Measurements from ENCODE around the gene PPARD. TPM values are rescaled to one million over a fixed set of nuclear protein-coding genes. Genes with fewer than 3 reads are reported as not detected.

Gene PPARD
- total and polyA plus RNA-seq, 4 experiments from 2014 or later = 2.6 to 38.7 (median 24.0) TPM

DNA sequence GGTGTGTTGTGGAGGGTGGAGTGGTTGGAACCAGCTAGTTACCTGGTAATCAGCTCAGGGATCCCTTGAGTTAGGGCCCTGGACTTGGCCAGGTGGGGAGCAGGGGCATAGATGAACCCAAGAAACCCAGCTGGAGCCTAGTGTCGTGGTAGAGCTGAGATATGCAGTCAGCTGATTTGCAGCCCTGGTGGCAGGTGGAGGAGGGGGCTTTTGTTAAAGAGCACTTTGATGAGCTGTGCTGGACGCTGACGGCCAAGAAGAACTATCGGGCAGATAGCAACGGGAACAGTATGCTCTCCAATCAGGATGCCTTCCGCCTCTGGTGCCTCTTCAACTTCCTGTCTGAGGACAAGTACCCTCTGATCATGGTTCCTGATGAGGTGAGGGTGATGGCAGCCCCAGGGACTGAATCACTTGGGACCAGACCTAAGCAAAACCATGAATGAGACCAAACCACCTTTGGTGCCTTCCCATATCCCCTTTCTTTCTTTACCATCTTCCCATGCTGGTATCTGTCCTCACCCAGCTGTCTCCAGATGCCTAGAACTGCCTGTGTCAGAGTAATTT is 32.0 kb upstream of the PPARD start:
- Mint-ChIP-seq H3K9me3 (no peaks in the 10 kb centered on the region), H3K27me3 (no peaks in the 10 kb centered on the region), H3K4me3 (peak overlapping the region; percentile 75 to 92 (median 85)), H3K4me1 (peaks cover 60 to 91% (median 82%) of the 10 kb centered on the region in 4 donors), H3K36me3 (peaks cover 68 to 69% of the 10 kb centered on the region in 2 donors), H3K27ac (peak overlapping the region; percentile 96 to 99 (median 98))
- Histone ChIP-seq H3K27ac (ENCODE audit: low read depth, low read length) (peak overlapping the region; percentile 78), H3K9me3 (ENCODE audit: control insufficient read depth in 1 of 2, low read length in 2 of 2) (no peaks in the 10 kb centered on the region), H3K4me3 (ENCODE audit: low read length in 2 of 2) (peak overlapping the region; percentile 0 to 50), H3K4me1 (ENCODE audit: insufficient read depth, low read length) (peaks cover 92% of the 10 kb centered on the region), H3K27me3 (ENCODE audit: insufficient read depth, low read length) (no peaks in the 10 kb centered on the region), H3K36me3 (ENCODE audit: insufficient read depth, low read length) (peaks cover 15% of the 10 kb centered on the region)
- ChIA-PET CTCF (ENCODE audit: partially characterized antibody) (interaction anchor here (1.1 to 9.4 kb wide), 7 partner anchors 8 to 158 kb away, joined by 3 to 109 read pairs (median 5); partner anchors contain the start of genes DEF6 and RPL10A), POLR2A (ENCODE audit: partially characterized antibody) (interaction anchor here (0.8 to 26.7 kb wide), 6 partner anchors 6 to 142 kb away, joined by 3 to 805 read pairs (median 6); partner anchors contain the start of genes DEF6 and PPARD)
- DNase-seq = peak in 1 of 5 donors; percentile 47
- intact Hi-C loops (cut with micrococcal nuclease) = loop anchor here (2.0 kb wide), 1 partner anchor 16 kb away; no protein-coding TSS in a partner anchor

DNA sequence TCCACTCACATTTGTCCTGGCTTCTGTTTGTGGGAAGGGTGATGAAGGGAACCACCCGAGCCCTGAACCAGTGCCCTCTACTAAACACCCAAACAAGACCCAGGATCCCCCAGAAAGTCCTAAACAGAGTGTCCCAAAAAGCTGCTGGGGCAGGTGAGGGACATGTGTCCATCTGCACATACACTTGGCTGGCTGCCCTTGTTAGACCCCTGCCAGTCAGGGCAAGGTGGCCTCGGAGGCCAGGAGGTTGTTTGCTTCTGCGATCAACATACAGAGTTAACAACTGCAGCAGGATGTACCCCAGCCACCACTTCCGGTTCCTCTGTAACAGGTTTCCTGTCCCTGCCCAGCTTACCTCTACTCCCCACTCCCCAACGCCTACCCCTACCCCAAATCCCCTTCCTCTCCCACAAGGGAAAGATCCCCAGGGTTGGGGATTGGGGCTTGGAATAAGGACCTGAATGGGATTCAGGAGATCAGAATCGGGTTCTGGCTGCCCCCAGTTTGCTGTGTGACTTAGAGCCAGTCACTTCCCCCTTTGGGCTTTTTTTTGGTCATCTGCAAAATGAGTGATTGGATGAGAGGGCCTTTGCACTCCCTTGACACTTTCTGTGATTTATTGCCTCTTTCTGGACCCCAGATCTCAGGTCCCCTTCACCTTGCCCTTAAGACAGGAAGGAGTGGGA is 30.8 kb upstream of the PPARD start:
- Histone ChIP-seq H3K36me3 (ENCODE audit: insufficient read depth, low read length) (peaks cover 18% of the 10 kb centered on the region), H3K27me3 (ENCODE audit: insufficient read depth, low read length) (no peaks in the 10 kb centered on the region), H3K27ac (ENCODE audit: low read depth, low read length) (peak overlapping the region; percentile 78), H3K9me3 (ENCODE audit: control insufficient read depth in 1 of 2, low read length in 2 of 2) (no peaks in the 10 kb centered on the region), H3K4me1 (ENCODE audit: insufficient read depth, low read length) (peaks cover 93% of the 10 kb centered on the region), H3K4me3 (ENCODE audit: low read length in 2 of 2) (peak overlapping the region; percentile 50)
- H3K27me3 Mint-ChIP-seq = no peaks in the 10 kb centered on the region
- peak overlapping the region; percentile 96 to 99 (median 98) for H3K27ac Mint-ChIP-seq
- DNase-seq = peak; percentile 50 to 77 (median 65)
- intact Hi-C loops (cut with micrococcal nuclease) = loop anchor here (1.0 to 2.0 kb wide), 2 partner anchors 8 to 15 kb away; no protein-coding TSS in a partner anchor
- ChIA-PET POLR2A (ENCODE audit: partially characterized antibody) (interaction anchor here (0.6 to 26.7 kb wide), 10 partner anchors 8 to 421 kb away, joined by 3 to 805 read pairs (median 3); partner anchors contain the start of genes DEF6, PPARD and ZNF76), CTCF (ENCODE audit: partially characterized antibody) (interaction anchor here (0.9 to 9.4 kb wide), 8 partner anchors 9 to 138 kb away, joined by 3 to 109 read pairs (median 5); partner anchors contain the start of gene DEF6)
- no peaks in the 10 kb centered on the region for H3K9me3 Mint-ChIP-seq
- H3K4me3 Mint-ChIP-seq = peak overlapping the region; percentile 83 to 92 (median 85)
- peaks cover 73 to 76% of the 10 kb centered on the region in 2 donors for H3K36me3 Mint-ChIP-seq
- peaks cover 65 to 98% (median 87%) of the 10 kb centered on the region in 4 donors for H3K4me1 Mint-ChIP-seq

DNA sequence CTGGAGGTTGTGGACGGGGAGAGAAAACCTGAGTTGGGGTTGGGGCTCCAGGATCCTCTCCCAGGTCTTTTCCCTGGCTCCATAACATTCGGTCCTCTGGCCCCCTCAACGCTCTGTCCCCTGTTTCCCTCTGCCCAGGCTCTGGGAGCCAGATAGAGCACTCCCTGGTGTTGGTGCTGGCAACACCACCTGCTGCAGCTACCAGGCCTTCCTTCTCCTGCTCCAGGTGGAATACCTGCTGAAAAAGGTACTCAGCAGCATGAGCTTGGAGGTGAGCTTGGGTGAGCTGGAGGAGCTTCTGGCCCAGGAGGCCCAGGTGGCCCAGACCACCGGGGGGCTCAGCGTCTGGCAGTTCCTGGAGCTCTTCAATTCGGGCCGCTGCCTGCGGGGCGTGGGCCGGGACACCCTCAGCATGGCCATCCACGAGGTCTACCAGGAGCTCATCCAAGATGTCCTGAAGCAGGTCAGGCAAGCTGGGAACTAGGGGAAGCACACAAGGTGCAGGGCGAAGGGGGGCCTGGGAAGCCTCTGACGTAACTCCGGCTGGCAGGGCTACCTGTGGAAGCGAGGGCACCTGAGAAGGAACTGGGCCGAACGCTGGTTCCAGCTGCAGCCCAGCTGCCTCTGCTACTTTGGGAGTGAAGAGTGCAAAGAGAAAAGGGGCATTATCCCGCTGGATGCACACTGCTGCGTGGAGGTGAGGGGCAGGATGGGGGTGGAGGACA is 30.1 kb upstream of the PPARD start:
- Mint-ChIP-seq H3K27ac (peak overlapping the region; percentile 96 to 99 (median 98)), H3K4me3 (peak overlapping the region; percentile 83 to 92 (median 85)), H3K4me1 (peaks cover 61 to 98% (median 86%) of the 10 kb centered on the region in 4 donors), H3K36me3 (peaks cover 73 to 76% of the 10 kb centered on the region in 2 donors), H3K27me3 (no peaks in the 10 kb centered on the region), H3K9me3 (no peaks in the 10 kb centered on the region)
- no peaks in the 10 kb centered on the region for H3K27me3 ChIP-seq (ENCODE audit: insufficient read depth, low read length)
- peak overlapping the region; percentile 50 for H3K4me3 ChIP-seq (ENCODE audit: low read length in 2 of 2)
- peaks cover 87% of the 10 kb centered on the region for H3K4me1 ChIP-seq (ENCODE audit: insufficient read depth, low read length)
- H3K36me3 ChIP-seq (ENCODE audit: insufficient read depth, low read length) = peaks cover 23% of the 10 kb centered on the region
- CTCF ChIA-PET (ENCODE audit: partially characterized antibody) = interaction anchor here (0.9 to 9.4 kb wide), 7 partner anchors 9 to 137 kb away, joined by 3 to 109 read pairs (median 5); partner anchors contain the start of gene DEF6
- H3K9me3 ChIP-seq (ENCODE audit: control insufficient read depth in 1 of 2, low read length in 2 of 2) = no peaks in the 10 kb centered on the region
- DNase-seq = no peak
- peak overlapping the region; percentile 78 for H3K27ac ChIP-seq (ENCODE audit: low read depth, low read length)
- intact Hi-C loops (cut with micrococcal nuclease) = no loop called here
- POLR2A ChIA-PET (ENCODE audit: partially characterized antibody) = interaction anchor here (1.0 to 26.7 kb wide), 5 partner anchors 8 to 53 kb away, joined by 3 to 805 read pairs (median 6); partner anchors contain the start of genes DEF6, PPARD and ZNF76

DNA sequence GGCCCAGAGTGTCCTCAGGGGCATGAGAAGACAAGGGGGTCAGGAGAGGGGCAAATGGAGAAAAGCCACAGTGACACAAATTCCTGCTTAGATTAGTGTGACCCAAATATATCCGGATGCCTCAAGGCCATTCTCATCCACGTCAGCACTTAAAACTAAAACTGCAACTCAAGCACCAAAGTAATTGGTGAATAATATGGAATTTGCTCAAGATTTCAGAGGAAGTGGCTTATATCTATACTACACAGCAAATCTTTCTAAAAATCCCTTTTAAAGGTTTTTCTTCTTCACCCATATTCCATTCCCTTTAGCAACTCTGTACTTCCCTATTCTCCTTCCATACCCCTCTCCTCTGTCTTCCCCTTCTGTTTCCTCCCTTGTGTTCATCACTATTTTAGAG is 29.6 kb upstream of the PPARD start:
- Histone ChIP-seq H3K9me3 (ENCODE audit: control insufficient read depth in 1 of 2, low read length in 2 of 2) (no peaks in the 10 kb centered on the region), H3K4me3 (ENCODE audit: low read length in 2 of 2) (no peak overlapping the region), H3K4me1 (ENCODE audit: insufficient read depth, low read length) (peaks cover 81% of the 10 kb centered on the region), H3K27ac (ENCODE audit: low read depth, low read length) (peak overlapping the region; percentile 78), H3K36me3 (ENCODE audit: insufficient read depth, low read length) (peaks cover 23% of the 10 kb centered on the region), H3K27me3 (ENCODE audit: insufficient read depth, low read length) (no peaks in the 10 kb centered on the region)
- H3K36me3 Mint-ChIP-seq = peaks cover 73 to 76% of the 10 kb centered on the region in 2 donors
- POLR2A ChIA-PET (ENCODE audit: partially characterized antibody) = interaction anchor here (1.0 to 26.7 kb wide), 4 partner anchors 8 to 53 kb away, joined by 3 to 805 read pairs (median 406); partner anchors contain the start of genes DEF6 and ZNF76
- H3K27ac Mint-ChIP-seq = peak overlapping the region; percentile 88 to 99 (median 98)
- H3K9me3 Mint-ChIP-seq = no peaks in the 10 kb centered on the region
- CTCF ChIA-PET (ENCODE audit: partially characterized antibody) = interaction anchor here (0.9 to 9.4 kb wide), 6 partner anchors 10 to 20 kb away, joined by 3 to 109 read pairs (median 16); partner anchors contain the start of gene DEF6
- H3K4me3 Mint-ChIP-seq = peak overlapping the region; percentile 52 to 92 (median 84)
- no peaks in the 10 kb centered on the region for H3K27me3 Mint-ChIP-seq
- intact Hi-C loops (cut with micrococcal nuclease) = loop anchor here (1.0 kb wide), 1 partner anchor 15 kb away; no protein-coding TSS in a partner anchor
- peak in 1 of 5 donors; percentile 30 for DNase-seq
- peaks cover 59 to 98% (median 84%) of the 10 kb centered on the region in 4 donors for H3K4me1 Mint-ChIP-seq

DNA sequence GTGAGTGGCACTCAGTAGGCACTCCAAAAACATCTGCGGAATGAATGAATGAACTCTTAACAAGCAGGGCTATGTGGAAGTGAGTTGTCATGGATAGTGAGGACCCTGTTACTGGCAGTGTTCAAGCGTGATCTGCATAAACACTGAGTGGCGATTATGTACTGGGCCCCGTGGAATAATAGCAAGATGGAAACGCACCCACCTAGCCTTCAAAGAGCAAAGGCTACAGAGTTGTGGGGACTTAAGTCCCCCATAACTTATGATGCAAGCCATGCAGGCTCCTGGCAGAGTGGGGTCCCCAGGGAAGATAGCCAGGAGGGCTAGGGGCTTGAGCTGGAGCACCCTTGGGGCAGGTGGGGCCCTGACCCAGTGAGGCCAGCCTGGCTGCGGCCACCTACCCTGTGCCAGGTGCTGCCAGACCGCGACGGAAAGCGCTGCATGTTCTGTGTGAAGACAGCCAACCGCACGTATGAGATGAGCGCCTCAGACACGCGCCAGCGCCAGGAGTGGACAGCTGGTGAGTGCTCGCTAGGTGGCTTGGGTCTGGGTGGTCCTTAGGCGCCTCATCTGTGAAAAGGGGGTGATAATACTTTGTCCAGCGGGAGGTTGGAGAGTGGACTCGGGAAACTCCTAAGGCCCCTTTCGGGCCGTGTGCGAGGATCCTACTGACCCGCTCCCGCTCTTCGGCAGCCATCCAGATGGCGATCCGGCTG is 24.7 kb upstream of the PPARD start:
- H3K4me1 Mint-ChIP-seq = peaks cover 31 to 58% (median 47%) of the 10 kb centered on the region in 4 donors
- no peaks in the 10 kb centered on the region for H3K27me3 Mint-ChIP-seq
- no peak for DNase-seq
- intact Hi-C loops (cut with micrococcal nuclease) = no loop called here
- peaks cover 36% of the 10 kb centered on the region for H3K4me1 ChIP-seq (ENCODE audit: insufficient read depth, low read length)
- H3K9me3 Mint-ChIP-seq = no peaks in the 10 kb centered on the region
- peaks cover 75 to 87% of the 10 kb centered on the region in 2 donors for H3K36me3 Mint-ChIP-seq
- H3K9me3 ChIP-seq (ENCODE audit: control insufficient read depth in 1 of 2, low read length in 2 of 2) = no peaks in the 10 kb centered on the region
- no peak overlapping the region for H3K4me3 Mint-ChIP-seq
- POLR2A ChIA-PET (ENCODE audit: partially characterized antibody) = interaction anchor here (26.7 kb wide), 1 partner anchor 14 kb away, joined by 805 read pairs; the partner anchor contains the start of gene DEF6
- peak overlapping the region; percentile 8 to 88 (median 63) for H3K27ac Mint-ChIP-seq
- CTCF ChIA-PET (ENCODE audit: partially characterized antibody) = interaction anchor here (1.1 to 9.4 kb wide), 6 partner anchors 8 to 24 kb away, joined by 3 to 109 read pairs (median 6); partner anchors contain the start of gene DEF6
- H3K4me3 ChIP-seq (ENCODE audit: low read length in 2 of 2) = no peak overlapping the region
- peak overlapping the region; percentile 7 for H3K27ac ChIP-seq (ENCODE audit: low read depth, low read length)
- H3K36me3 ChIP-seq (ENCODE audit: insufficient read depth, low read length) = peaks cover 62% of the 10 kb centered on the region
- no peaks in the 10 kb centered on the region for H3K27me3 ChIP-seq (ENCODE audit: insufficient read depth, low read length)
